A549 (cell line): ENCODE results near the gene ADAMTS12. TPM values are rescaled to one million over a fixed set of nuclear protein-coding genes. Genes with fewer than 3 reads are reported as not detected.
A peak's percentile ranks its signal among the peaks of the same experiment; 100 is the strongest.

Experiments
- ATAC-seq, 2 experiments: fragments of 200-7000 bp in 1 of 2; fragments of >200 bp in 1 of 2; cut with Nextera tagmentation in 1 of 2; cut with Tn5 transposase in 1 of 2; 3 replicates each; pipeline versions ENCODE4 v1.8.0 to v1.9.1; 2018 to 2020; ENCODE audit warnings: mild to moderate bottlenecking in 1 of 2, moderate library complexity in 1 of 2
- CTCF ChIA-PET: fragments of 300-600 bp; sonication (Branson Sonifier 250); formaldehyde crosslinking; extraction: SDS; loops from one replicate; lab custom pipeline; 2021; ENCODE audit warnings: antibody characterized with exemption, inconsistent platforms; lab: Yijun Ruan, JAX
- POLR2A ChIA-PET: fragments of 350-600 bp; formaldehyde crosslinking; extraction: SDS; loops from one replicate; lab custom pipeline; 2021; ENCODE audit warnings: antibody characterized with exemption, inconsistent platforms; lab: Yijun Ruan, JAX
- DNase-seq, 2 experiments: peaks; one replicate each; pipeline versions ENCODE4 v3.0.0 to v3.0.0-alpha.2; 2011 to 2016; ENCODE audit warnings: low read depth in 1 of 2, low spot score in 1 of 2
- FAIRE-seq: peaks from 2 replicates; lab custom pipeline; 2011; peaks lifted over from hg19 to GRCh38; lab: Jason Lieb, UNC
- H3K27ac ChIP-seq, 2 experiments: fragments of >200 bp; sonication (Bioruptor Twin); formaldehyde crosslinking; 3 replicates each; pipeline ENCODE4 v1.5.1; 2016 to 2017
- H3K4me1 ChIP-seq: fragments of >200 bp; sonication (Bioruptor Twin); formaldehyde crosslinking; 3 replicates; pipeline ENCODE4 v1.6.1; 2016
- H3K4me2 ChIP-seq: fragments of >200 bp; sonication (Bioruptor Twin); formaldehyde crosslinking; 3 replicates; pipeline ENCODE4 v1.6.1; 2016
- H3K4me3 ChIP-seq: fragments of >200 bp; sonication (Bioruptor Twin); formaldehyde crosslinking; 3 replicates; pipeline ENCODE4 v1.5.1; 2016
- H3K9me3 ChIP-seq: fragments of >200 bp; sonication (Bioruptor Twin); formaldehyde crosslinking; 3 replicates; pipeline ENCODE4 v1.6.1; 2016
- BHLHE40 ChIP-seq: IDR thresholded peaks from 2 replicates; pipeline ENCODE4 v1.6.1; 2012; ENCODE audit warnings: low read depth, low read length, inconsistent platforms
- CTCF ChIP-seq: fragments of >200 bp; sonication (Bioruptor Twin); formaldehyde crosslinking; IDR thresholded peaks from 3 replicates; pipeline ENCODE4 v1.5.1; 2016
- E2F6 ChIP-seq: IDR thresholded peaks from 2 replicates; pipeline ENCODE4 v1.6.1; 2012; ENCODE audit warnings: low read depth, borderline replicate concordance
- EHF ChIP-seq: fragments of 250-450 bp; sonication (Bioruptor Pico); IDR thresholded peaks from 2 replicates; pipeline ENCODE4 v1.5.0; 2020; ENCODE audit warnings: mild to moderate bottlenecking
- ESRRA ChIP-seq: fragments of 150-350 bp; IDR thresholded peaks from 2 replicates; pipeline ENCODE4 v1.6.1; 2014; ENCODE audit warnings: mild to moderate bottlenecking, low read length, borderline replicate concordance
- HDAC2 ChIP-seq: fragments of 200-600 bp; sonication (generic); IDR thresholded peaks from 2 replicates; pipeline ENCODE4 v1.6.1; 2016
- HMGXB4 ChIP-seq: fragments of 250-450 bp; sonication (Bioruptor Pico); IDR thresholded peaks from 2 replicates; pipeline ENCODE4 v1.5.0; 2021; ENCODE audit warnings: mild to moderate bottlenecking, moderate library complexity, borderline replicate concordance
- HOXA7 ChIP-seq: fragments of 250-450 bp; sonication (Bioruptor Pico); IDR thresholded peaks from 2 replicates; pipeline ENCODE4 v1.5.0; 2020; ENCODE audit warnings: mild to moderate bottlenecking, moderate library complexity
- JUNB ChIP-seq: fragments of >200 bp; sonication (Bioruptor Twin); formaldehyde crosslinking; IDR thresholded peaks from 2 replicates; pipeline ENCODE4 v1.6.1; 2016
- MAFK ChIP-seq: fragments of 450-650 bp; IDR thresholded peaks from 2 replicates; pipeline ENCODE4 v1.6.1; 2014; ENCODE audit not compliant: partially characterized antibody
- MAX ChIP-seq: IDR thresholded peaks from 2 replicates; pipeline ENCODE4 v1.6.1; 2012
- MYC ChIP-seq: IDR thresholded peaks from 2 replicates; pipeline ENCODE4 v1.6.1; 2012; ENCODE audit warnings: mild to moderate bottlenecking, inconsistent platforms, low read length, improper control_type of control experiment, borderline replicate concordance
- NFE2L2 ChIP-seq: fragments of 150-350 bp; conservative IDR thresholded peaks from 2 replicates; pipeline ENCODE4 v1.6.1; 2014; ENCODE audit warnings: low read length
- NPAS2 ChIP-seq: fragments of 250-450 bp; sonication (Bioruptor Pico); IDR thresholded peaks from 2 replicates; pipeline ENCODE4 v1.8.0; 2022; ENCODE audit warnings: mild to moderate bottlenecking, moderate library complexity, borderline replicate concordance
- POLR2A ChIP-seq: IDR thresholded peaks from 2 replicates; pipeline ENCODE4 v1.6.1; 2012; ENCODE audit warnings: mild to moderate bottlenecking, low read length
- RFX5 ChIP-seq: fragments of 450-650 bp; IDR thresholded peaks from 2 replicates; pipeline ENCODE4 v1.7.1; 2014; ENCODE audit warnings: antibody characterized with exemption, mild to moderate bottlenecking, moderate library complexity
- TFCP2L1 ChIP-seq: fragments of 250-450 bp; sonication (Bioruptor Pico); IDR thresholded peaks from 2 replicates; pipeline ENCODE4 v1.5.0; 2021; ENCODE audit warnings: mild to moderate bottlenecking
- TP53 ChIP-seq: fragments of 250-450 bp; sonication (Bioruptor Pico); IDR thresholded peaks from 2 replicates; pipeline ENCODE4 v1.5.0; 2021; ENCODE audit warnings: mild to moderate bottlenecking, moderate library complexity
- WGBS: methylation state at CpG from one replicate; pipeline ENCODE4 v1.1.6; 2017; ENCODE audit errors: missing lambda C conversion rate; 5-methylcytosine and 5-hydroxymethylcytosine counted together
- polyA plus RNA-seq, 4 experiments: library from polyadenylated mRNA; depleted of rRNA in 3 of 4; stranded (reverse); fragments of >200 nt; fragmentation: RNase III in 1 of 4; extraction: RNeasy Plus Mini Kit Qiagen cat#74134 plus additional on column Dnase treatment in 1 of 4; gene quantifications; 2 replicates in 3 of 4; 3 replicates in 1 of 4; pipeline ENCODE4 v1.2.3, GENCODE V29; 2011 to 2017

ADAMTS12 gene
- polyA plus RNA-seq, 2 of the 4 experiments (the other 2 are of a cell fraction), result 4.8 to 6.8 TPM

- TF ChIP-seq RFX5, result no peak
- TF ChIP-seq NPAS2 (CRISPR knock-in tag), result no peak
- no peak for TF ChIP-seq NFE2L2
- TF ChIP-seq ESRRA, result no peak
- TF ChIP-seq MAFK, result no peak
- TF ChIP-seq POLR2A, result no peak
Observed at GRCh38 chr5:33840927-33841547, 50.8 kb downstream of the ADAMTS12 start (continued).

- POLR2A ChIA-PET, result no interaction called here
- DNase-seq (no peak), FAIRE-seq (no peak), ATAC-seq (no peak)
- Histone ChIP-seq H3K4me2 (peak overlapping the region; percentile 15; the same call in 1 of the 3 replicates), H3K9me3 (no peaks in the 10 kb centered on the region), H3K4me1 (peaks cover 18% of the 10 kb centered on the region; the same call in 2 of the 3 replicates)
- CTCF ChIA-PET, result no interaction called here
- no peak for TF ChIP-seq RFX5
- no peak for TF ChIP-seq HDAC2
- no peak for TF ChIP-seq MAX
- TF ChIP-seq HMGXB4 (CRISPR knock-in tag), result no peak
- no peak for TF ChIP-seq HOXA7 (CRISPR knock-in tag)
- TF ChIP-seq BHLHE40, result no peak
- no peak for TF ChIP-seq E2F6
- TF ChIP-seq EHF, result no peak
- TF ChIP-seq MYC, result no peak
- TF ChIP-seq TP53 (CRISPR knock-in tag), result no peak
- no peak for TF ChIP-seq NPAS2 (CRISPR knock-in tag)
- no peak for TF ChIP-seq JUNB
- no peak for TF ChIP-seq TFCP2L1 (CRISPR knock-in tag)
- TF ChIP-seq, all 56 proteins: peak for 0
- Histone ChIP-seq H3K4me3 (no peak overlapping the region), H3K27ac (no peak overlapping the region)
- 61% methylated on average over 4 of the region's 4 CpGs for WGBS
Observed at GRCh38 chr5:33837301-33837700, 54.5 kb downstream of the ADAMTS12 start.

- peaks cover 11% of the 10 kb centered on the region; the same call in 1 of the 3 replicates for H3K4me1 ChIP-seq
- FAIRE-seq (no peak), DNase-seq (no peak), ATAC-seq (no peak)
- H3K9me3 ChIP-seq, result no peaks in the 10 kb centered on the region
- no peak overlapping the region for H3K4me3 ChIP-seq
- ChIA-PET CTCF (interaction anchor here (1.3 kb wide), 1 partner anchor 41 kb away, joined by 3 read pairs; no protein-coding TSS in a partner anchor), POLR2A (no interaction called here)
- H3K4me2 ChIP-seq, result no peak overlapping the region
- 26% methylated on average over 2 of the region's 2 CpGs for WGBS
- TF ChIP-seq CTCF (no peak), NFE2L2 (no peak), E2F6 (no peak)
- no peak overlapping the region for H3K27ac ChIP-seq
Observed at GRCh38 chr5:33834334-33834733, 57.5 kb downstream of the ADAMTS12 start.
